Vagina (tissue), 2 donors: Measurements from ENCODE around the gene SUGP2. TPM values are rescaled to one million over a fixed set of nuclear protein-coding genes. Genes with fewer than 3 reads are reported as not detected.

Experiments used
- DNase-seq, 2 donors: peaks; one replicate each; pipeline ENCODE4 v3.0.0-alpha.2; 2017; ENCODE audit errors: extremely low spot score in 2 of 2
- H3K27ac ChIP-seq: fragments of 200-600 bp; sonication (generic); one replicate; pipeline ENCODE4 v1.5.1; 2019
- H3K27me3 ChIP-seq: fragments of 200-600 bp; sonication (generic); one replicate; pipeline ENCODE4 v1.5.1; 2019
- H3K36me3 ChIP-seq, 2 donors: fragments of 200-600 bp; sonication (generic); one replicate each; pipeline ENCODE4 v1.5.1; 2017 to 2019
- H3K4me1 ChIP-seq: fragments of 200-600 bp; sonication (generic); one replicate; pipeline ENCODE4 v1.5.1; 2019
- H3K4me3 ChIP-seq, 2 donors: fragments of 200-600 bp; sonication (generic); 1 replicate in 1 of 2; 2 replicates in 1 of 2; pipeline ENCODE4 v1.5.1; 2016 to 2019
- H3K9me3 ChIP-seq: fragments of 200-600 bp; sonication (generic); one replicate; pipeline ENCODE4 v1.5.1; 2019
- POLR2A ChIP-seq, 2 donors: fragments of 450-650 bp; IDR thresholded peaks; one replicate each; pipeline ENCODE4 v1.6.1; 2017; ENCODE audit warnings: antibody characterized with exemption in 2 of 2, mild to moderate bottlenecking in 2 of 2, moderate library complexity in 2 of 2
- POLR2AphosphoS5 ChIP-seq, 2 donors: sonication (generic); formaldehyde crosslinking; IDR thresholded peaks; one replicate each; pipeline ENCODE4 v1.9.0; 2017; ENCODE audit warnings: antibody characterized with exemption in 2 of 2, mild to moderate bottlenecking in 2 of 2, low read depth in 1 of 2; ENCODE audit not compliant: insufficient read depth in 1 of 2
- intact Hi-C: fragments of 100-400 bp; cut with DNase I; formaldehyde crosslinking; loops from one replicate; pipeline ENCODE4 v1.15.1; 2023
- total RNA-seq: library from RNA; depleted of rRNA; stranded (reverse); fragments of >200 nt; gene quantifications from one replicate; pipeline ENCODE4 v1.2.3, GENCODE V29; 2016
- TF ChIP-seq, protein P1 (sequence below), 3 experiments: fragments of 450-650 bp in 2 of 3; fragments of 200-600 bp in 1 of 3; sonication (generic) in 1 of 3; IDR thresholded peaks; one replicate each; pipeline ENCODE4 v1.5.1; 2017 to 2019; ENCODE audit warnings: antibody characterized with exemption in 3 of 3, mild to moderate bottlenecking in 2 of 3, moderate library complexity in 2 of 3

Gene SUGP2
- total RNA-seq, 1 donor from 2014 or later = 57.9 TPM

DNA sequence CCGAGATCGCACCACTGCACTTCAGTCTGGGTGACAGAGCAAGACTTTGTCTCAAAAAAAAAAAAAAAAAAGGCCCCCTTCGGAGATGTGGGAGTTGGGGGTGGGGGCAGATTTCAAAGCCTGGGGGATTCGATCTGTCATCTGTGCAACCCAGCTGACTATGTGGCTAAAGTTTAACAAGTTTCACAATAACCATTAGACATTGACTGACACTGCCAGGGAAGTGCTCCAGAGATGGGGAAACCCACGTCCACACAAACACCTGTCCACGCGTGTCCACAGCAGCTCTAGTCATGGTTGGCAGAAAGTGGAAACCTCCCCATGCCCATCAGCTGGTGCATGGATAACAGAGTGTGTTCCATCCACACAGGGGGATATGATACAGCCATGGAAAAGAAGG is 54.7 kb downstream of the SUGP2 start:
- DNase-seq = no peak
- Histone ChIP-seq H3K4me1 (no peaks in the 10 kb centered on the region), H3K27ac (no peak overlapping the region), H3K4me3 (no peak overlapping the region), H3K36me3 (no peaks in the 10 kb centered on the region), H3K9me3 (no peaks in the 10 kb centered on the region), H3K27me3 (no peaks in the 10 kb centered on the region)
- TF ChIP-seq, protein P1, sequence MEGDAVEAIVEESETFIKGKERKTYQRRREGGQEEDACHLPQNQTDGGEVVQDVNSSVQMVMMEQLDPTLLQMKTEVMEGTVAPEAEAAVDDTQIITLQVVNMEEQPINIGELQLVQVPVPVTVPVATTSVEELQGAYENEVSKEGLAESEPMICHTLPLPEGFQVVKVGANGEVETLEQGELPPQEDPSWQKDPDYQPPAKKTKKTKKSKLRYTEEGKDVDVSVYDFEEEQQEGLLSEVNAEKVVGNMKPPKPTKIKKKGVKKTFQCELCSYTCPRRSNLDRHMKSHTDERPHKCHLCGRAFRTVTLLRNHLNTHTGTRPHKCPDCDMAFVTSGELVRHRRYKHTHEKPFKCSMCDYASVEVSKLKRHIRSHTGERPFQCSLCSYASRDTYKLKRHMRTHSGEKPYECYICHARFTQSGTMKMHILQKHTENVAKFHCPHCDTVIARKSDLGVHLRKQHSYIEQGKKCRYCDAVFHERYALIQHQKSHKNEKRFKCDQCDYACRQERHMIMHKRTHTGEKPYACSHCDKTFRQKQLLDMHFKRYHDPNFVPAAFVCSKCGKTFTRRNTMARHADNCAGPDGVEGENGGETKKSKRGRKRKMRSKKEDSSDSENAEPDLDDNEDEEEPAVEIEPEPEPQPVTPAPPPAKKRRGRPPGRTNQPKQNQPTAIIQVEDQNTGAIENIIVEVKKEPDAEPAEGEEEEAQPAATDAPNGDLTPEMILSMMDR (IDR thresholded peaks at IDR 0.05) = no peak
- TF ChIP-seq POLR2AphosphoS5 (IDR thresholded peaks at IDR 0.05; ENCODE audit: insufficient read depth in 1 of 2, low read depth in 1 of 2) (no peak), POLR2A (IDR thresholded peaks at IDR 0.05) (no peak)
- intact Hi-C loops = no loop called here

DNA sequence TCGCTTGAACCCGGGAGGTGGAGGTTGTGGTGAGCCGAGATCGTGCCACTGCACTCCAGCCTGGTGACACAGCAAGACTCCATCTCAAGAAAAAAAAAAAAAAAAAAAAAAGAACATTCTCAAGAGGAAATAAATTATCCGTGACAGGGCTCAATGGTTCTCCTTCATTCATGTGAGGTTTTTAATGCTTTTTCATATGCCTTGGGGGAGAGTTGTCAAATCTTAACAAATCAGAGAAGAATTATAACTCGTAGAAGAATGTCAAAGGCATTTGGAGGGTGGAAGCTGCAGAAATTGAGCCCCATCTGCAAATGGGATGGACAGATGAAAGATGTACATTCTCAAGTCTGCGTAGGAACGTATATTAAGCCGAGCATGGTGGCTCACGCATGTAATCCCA is 57.4 kb downstream of the SUGP2 start:
- DNase-seq = no peak
- TF ChIP-seq POLR2AphosphoS5 (IDR thresholded peaks at IDR 0.05; ENCODE audit: insufficient read depth in 1 of 2, low read depth in 1 of 2) = no peak
- TF ChIP-seq POLR2A (IDR thresholded peaks at IDR 0.05) = no peak
- TF ChIP-seq, protein P1 (IDR thresholded peaks at IDR 0.05) = no peak
- no peaks in the 10 kb centered on the region for H3K36me3 ChIP-seq
- H3K4me1 ChIP-seq = peaks cover 7% of the 10 kb centered on the region
- H3K9me3 ChIP-seq = no peaks in the 10 kb centered on the region
- no peak overlapping the region for H3K27ac ChIP-seq
- no peak overlapping the region for H3K4me3 ChIP-seq
- no peaks in the 10 kb centered on the region for H3K27me3 ChIP-seq
- intact Hi-C loops = no loop called here

DNA sequence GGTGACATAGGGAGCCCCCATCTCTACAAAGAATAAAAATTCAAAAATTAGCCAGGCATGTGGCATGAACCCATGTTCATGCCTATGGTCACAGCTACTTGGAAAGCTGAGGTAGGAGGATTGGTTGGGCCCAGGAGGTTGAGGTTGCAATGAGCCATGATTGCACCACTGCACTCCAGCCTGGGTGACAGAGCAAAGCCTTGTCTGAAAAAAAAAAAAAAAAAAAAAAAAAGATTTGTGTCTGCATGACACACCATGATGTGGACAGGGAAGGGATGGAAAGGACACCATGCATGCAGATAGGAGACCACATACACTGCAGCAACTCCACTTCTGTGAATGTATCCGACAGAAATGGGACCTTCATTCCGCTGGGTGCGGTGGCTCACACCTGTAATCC is 58.3 kb downstream of the SUGP2 start:
- no peak for DNase-seq
- TF ChIP-seq POLR2A (IDR thresholded peaks at IDR 0.05) (no peak), POLR2AphosphoS5 (IDR thresholded peaks at IDR 0.05; ENCODE audit: insufficient read depth in 1 of 2, low read depth in 1 of 2) (no peak)
- TF ChIP-seq, protein P1 (IDR thresholded peaks at IDR 0.05) = no peak
- no peaks in the 10 kb centered on the region for H3K27me3 ChIP-seq
- H3K4me3 ChIP-seq = no peak overlapping the region
- no peaks in the 10 kb centered on the region for H3K36me3 ChIP-seq
- peaks cover 12% of the 10 kb centered on the region for H3K4me1 ChIP-seq
- intact Hi-C loops = no loop called here
- H3K9me3 ChIP-seq = no peaks in the 10 kb centered on the region
- no peak overlapping the region for H3K27ac ChIP-seq

DNA sequence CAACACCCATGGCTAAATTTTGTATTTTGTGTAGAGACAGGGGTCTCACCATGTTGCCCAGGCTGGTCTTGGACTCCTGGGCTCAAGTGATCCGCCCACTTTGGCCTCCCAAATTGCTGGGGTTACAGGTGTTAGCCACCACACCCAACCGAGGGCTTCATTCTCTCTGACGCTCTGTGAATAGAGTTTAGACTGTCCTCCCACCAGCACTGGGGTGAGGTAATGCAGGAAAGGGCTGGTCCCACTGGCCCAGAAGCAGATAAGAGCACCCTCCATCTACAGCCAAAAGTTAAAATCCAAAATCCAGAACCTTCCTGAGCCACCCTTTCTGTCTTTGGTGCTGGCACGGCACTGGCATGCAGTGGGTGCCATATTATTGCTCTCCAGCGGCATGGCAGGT is 60.5 kb downstream of the SUGP2 start:
- DNase-seq = no peak
- no peaks in the 10 kb centered on the region for H3K36me3 ChIP-seq
- H3K4me3 ChIP-seq = no peak overlapping the region
- no peaks in the 10 kb centered on the region for H3K9me3 ChIP-seq
- intact Hi-C loops = no loop called here
- peak overlapping the region; percentile 24 for H3K27ac ChIP-seq
- H3K27me3 ChIP-seq = no peaks in the 10 kb centered on the region
- peaks cover 28% of the 10 kb centered on the region for H3K4me1 ChIP-seq
- TF ChIP-seq, protein P1 (IDR thresholded peaks at IDR 0.05) = no peak
- TF ChIP-seq POLR2A (IDR thresholded peaks at IDR 0.05) (no peak), POLR2AphosphoS5 (IDR thresholded peaks at IDR 0.05; ENCODE audit: insufficient read depth in 1 of 2, low read depth in 1 of 2) (no peak)

DNA sequence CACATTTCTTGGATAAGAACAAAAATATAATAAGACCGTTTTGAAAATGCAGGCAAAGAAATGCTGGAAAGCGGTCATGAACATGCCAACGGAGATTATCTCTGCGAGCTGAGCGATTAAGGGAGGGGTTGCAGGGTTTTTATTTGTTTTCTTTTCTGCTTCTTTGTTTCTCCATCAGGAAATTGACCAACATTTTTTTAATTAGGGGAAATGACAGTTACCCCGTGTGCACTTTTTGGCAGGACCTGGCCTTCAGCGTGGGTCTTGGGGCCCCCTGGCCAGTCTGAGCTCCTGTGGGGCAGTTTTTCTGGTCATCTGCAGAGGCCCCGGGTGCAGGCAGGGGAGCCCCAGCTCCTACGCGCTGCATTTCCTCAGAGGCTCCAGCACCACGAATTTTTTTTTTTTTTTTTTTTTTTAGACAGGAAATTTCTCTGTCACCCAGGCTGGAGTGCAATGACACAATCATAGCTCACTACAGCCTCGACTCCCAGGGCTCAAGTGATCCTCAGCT is 61.0 kb downstream of the SUGP2 start:
- Histone ChIP-seq H3K4me1 (peaks cover 33% of the 10 kb centered on the region), H3K27me3 (no peaks in the 10 kb centered on the region), H3K36me3 (no peaks in the 10 kb centered on the region), H3K27ac (peak overlapping the region; percentile 51), H3K9me3 (no peaks in the 10 kb centered on the region), H3K4me3 (no peak overlapping the region)
- intact Hi-C loops = no loop called here
- no peak for TF ChIP-seq POLR2A (IDR thresholded peaks at IDR 0.05)
- TF ChIP-seq, protein P1 (IDR thresholded peaks at IDR 0.05) = no peak
- no peak for DNase-seq
